ENCODE measurements around the gene PAXX. TPM values are rescaled to one million over a fixed set of nuclear protein-coding genes. Genes with fewer than 3 reads are reported as not detected.

Gene PAXX
- total and polyA plus RNA-seq, 12 donors = 12.7 to 131 (median 17.1) TPM

GRCh38 chr9:136954270-136955083 is 37.7 kb upstream of the PAXX start:
- H3K27me3 ChIP-seq = no peaks in the 10 kb centered on the region
- ATAC-seq (no peak), DNase-seq (peak in 1 of 2 donors; percentile 14)
- H3K4me1 ChIP-seq = peaks cover 7 to 34% (median 9%) of the 10 kb centered on the region in 9 donors
- 87 to 88% methylated on average over 25 of the region's 25 CpGs for WGBS, 2 donors
- H3K4me3 ChIP-seq = no peak overlapping the region
- no peaks in the 10 kb centered on the region for H3K9me3 ChIP-seq
- no peak for TF ChIP-seq CTCF (IDR thresholded peaks at IDR 0.05)
- no peaks in the 10 kb centered on the region for H3K36me3 ChIP-seq
- intact Hi-C loops (cut with DNase I) = no loop called here
- no peak overlapping the region for H3K27ac ChIP-seq

- DNase-seq (no peak), ATAC-seq (no peak)
- H3K27me3 ChIP-seq = no peaks in the 10 kb centered on the region
- H3K4me1 ChIP-seq = peaks cover 3 to 27% (median 7%) of the 10 kb centered on the region in 9 donors
- no peak overlapping the region for H3K4me3 ChIP-seq
- H3K36me3 ChIP-seq = no peaks in the 10 kb centered on the region
- no peaks in the 10 kb centered on the region for H3K9me3 ChIP-seq
- 83 to 84% methylated on average over 14 of the region's 14 CpGs for WGBS, 2 donors
- TF ChIP-seq CTCF (IDR thresholded peaks at IDR 0.05) = no peak
- intact Hi-C loops (cut with DNase I) = no loop called here
- no peak overlapping the region for H3K27ac ChIP-seq
Measured at GRCh38 chr9:136955202-136955942, 36.9 kb upstream of the PAXX start.

GRCh38 chr9:136955943-136956335 is 36.3 kb upstream of the PAXX start:
- Histone ChIP-seq H3K9me3 (no peaks in the 10 kb centered on the region), H3K27ac (no peak overlapping the region), H3K4me1 (peaks cover 0 to 23% (median 2%) of the 10 kb centered on the region in 9 donors), H3K36me3 (no peaks in the 10 kb centered on the region), H3K27me3 (no peaks in the 10 kb centered on the region), H3K4me3 (no peak overlapping the region)
- intact Hi-C loops (cut with DNase I) = no loop called here
- 94 to 98% methylated on average over 9 of the region's 9 CpGs for WGBS, 2 donors
- no peak for TF ChIP-seq CTCF (IDR thresholded peaks at IDR 0.05)
- no peak for ATAC-seq
- DNase-seq = no peak

GRCh38 chr9:136956604-136957003 is 35.6 kb upstream of the PAXX start:
- Histone ChIP-seq H3K27me3 (no peaks in the 10 kb centered on the region), H3K4me3 (no peak overlapping the region), H3K9me3 (no peaks in the 10 kb centered on the region), H3K27ac (no peak overlapping the region), H3K36me3 (no peaks in the 10 kb centered on the region), H3K4me1 (peaks cover 0 to 24% (median 6%) of the 10 kb centered on the region in 9 donors)
- 96 to 99% methylated on average over 4 of the region's 4 CpGs for WGBS, 2 donors
- ATAC-seq = no peak
- intact Hi-C loops (cut with DNase I) = no loop called here
- TF ChIP-seq CTCF (IDR thresholded peaks at IDR 0.05) = no peak
- DNase-seq = no peak

Measured in heart right ventricle (tissue), 16 donors.